ENCODE data around the gene LRRC36. TPM values are rescaled to one million over a fixed set of nuclear protein-coding genes. Genes with fewer than 3 reads are reported as not detected.
"Not testable (repeated sequence)": the region's sequence is repeated elsewhere in the genome, so short reads cannot be mapped to it uniquely, and the experiment has no call there.

Gene LRRC36
- polyA plus RNA-seq, 1 donor: 2.5 TPM

GRCh38 chr16:67345401-67345800 is 18.8 kb downstream of the LRRC36 start:
- Histone ChIP-seq H3K36me3 (ENCODE audit: control insufficient read depth, insufficient read depth, low read length) (no peaks in the 10 kb centered on the region), H3K4me1 (ENCODE audit: control insufficient read depth, insufficient read depth, low read length) (no peaks in the 10 kb centered on the region), H3K4me3 (ENCODE audit: low read length) (no peak overlapping the region), H3K27ac (ENCODE audit: low read length) (no peak overlapping the region), H3K27me3 (ENCODE audit: control insufficient read depth, insufficient read depth, low read length) (no peaks in the 10 kb centered on the region), H3K9me3 (ENCODE audit: control insufficient read depth, low read depth, low read length) (no peaks in the 10 kb centered on the region)
- WGBS (ENCODE audit: insufficient coverage, low lambda C conversion rate): no CpG with 5 or more reads among the region's 1 CpG
- DNase-seq: no peak

GRCh38 chr16:67346341-67346740 is 19.7 kb downstream of the LRRC36 start:
- H3K9me3 ChIP-seq (ENCODE audit: control insufficient read depth, low read depth, low read length): no peaks in the 10 kb centered on the region
- H3K36me3 ChIP-seq (ENCODE audit: control insufficient read depth, insufficient read depth, low read length): no peaks in the 10 kb centered on the region
- H3K27me3 ChIP-seq (ENCODE audit: control insufficient read depth, insufficient read depth, low read length): no peaks in the 10 kb centered on the region
- H3K4me3 ChIP-seq (ENCODE audit: low read length): no peak overlapping the region
- DNase-seq: no peak
- no peak overlapping the region for H3K27ac ChIP-seq (ENCODE audit: low read length)
- H3K4me1 ChIP-seq (ENCODE audit: control insufficient read depth, insufficient read depth, low read length): no peaks in the 10 kb centered on the region
- WGBS (ENCODE audit: insufficient coverage, low lambda C conversion rate): 100% methylated on average over 2 of the region's 3 CpGs

DNA sequence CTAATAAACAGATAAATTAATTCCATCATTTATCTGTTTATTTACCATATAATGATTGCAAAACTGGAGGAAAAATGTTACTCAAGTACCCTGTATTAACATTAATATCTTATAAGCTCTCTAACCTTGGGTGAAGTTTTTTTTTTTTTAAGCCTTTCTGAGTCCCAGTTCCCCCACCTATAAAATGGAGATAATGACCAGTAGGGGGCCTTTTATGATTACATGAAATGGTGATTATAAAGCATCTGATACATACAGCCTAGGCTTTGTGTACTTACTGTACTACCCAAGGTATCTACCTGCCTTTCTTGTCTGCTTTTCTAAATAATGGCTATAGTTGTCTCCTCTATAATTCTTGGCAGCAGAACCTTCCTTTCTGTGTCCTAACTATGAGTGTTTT is 22.6 kb downstream of the LRRC36 start:
- H3K27me3 ChIP-seq (ENCODE audit: control insufficient read depth, insufficient read depth, low read length): no peaks in the 10 kb centered on the region
- no peak overlapping the region for H3K27ac ChIP-seq (ENCODE audit: low read length)
- H3K4me1 ChIP-seq (ENCODE audit: control insufficient read depth, insufficient read depth, low read length): no peaks in the 10 kb centered on the region
- H3K4me3 ChIP-seq (ENCODE audit: low read length): no peak overlapping the region
- H3K9me3 ChIP-seq (ENCODE audit: control insufficient read depth, low read depth, low read length): no peaks in the 10 kb centered on the region
- no peaks in the 10 kb centered on the region for H3K36me3 ChIP-seq (ENCODE audit: control insufficient read depth, insufficient read depth, low read length)
- no peak for DNase-seq

- Histone ChIP-seq H3K27ac (ENCODE audit: low read length) (no peak overlapping the region), H3K27me3 (ENCODE audit: control insufficient read depth, insufficient read depth, low read length) (no peaks in the 10 kb centered on the region), H3K36me3 (ENCODE audit: control insufficient read depth, insufficient read depth, low read length) (no peaks in the 10 kb centered on the region), H3K9me3 (ENCODE audit: control insufficient read depth, low read depth, low read length) (no peaks in the 10 kb centered on the region), H3K4me1 (ENCODE audit: control insufficient read depth, insufficient read depth, low read length) (no peaks in the 10 kb centered on the region), H3K4me3 (ENCODE audit: low read length) (no peak overlapping the region)
- WGBS (ENCODE audit: insufficient coverage, low lambda C conversion rate): no CpG with 5 or more reads among the region's 1 CpG
- DNase-seq: no peak
Observed at GRCh38 chr16:67350324-67350723, 23.7 kb downstream of the LRRC36 start.

DNA sequence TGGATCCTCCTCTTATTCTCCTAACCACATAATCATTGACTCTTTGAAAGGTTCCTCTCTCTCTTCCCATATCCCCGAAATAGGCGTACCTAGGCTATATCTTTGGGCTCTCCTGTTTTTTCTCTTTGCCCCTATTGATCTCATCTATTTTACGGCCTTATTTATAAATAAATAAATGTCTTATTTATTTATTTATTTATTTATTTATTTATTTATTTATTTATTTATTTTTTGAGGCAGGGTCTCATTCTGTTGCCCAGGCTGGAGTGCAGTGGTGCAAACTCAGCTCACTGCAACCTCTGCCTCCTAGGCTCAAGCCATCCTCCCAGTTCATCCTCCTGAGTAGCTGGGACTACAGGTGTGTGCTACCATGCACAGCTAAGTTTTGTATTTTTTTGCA is 25.8 kb downstream of the LRRC36 start:
- 93% methylated on average over 3 of the region's 3 CpGs for WGBS (ENCODE audit: insufficient coverage, low lambda C conversion rate)
- H3K36me3 ChIP-seq (ENCODE audit: control insufficient read depth, insufficient read depth, low read length); H3K4me1 ChIP-seq (ENCODE audit: control insufficient read depth, insufficient read depth, low read length); H3K4me3 ChIP-seq (ENCODE audit: low read length); H3K9me3 ChIP-seq (ENCODE audit: control insufficient read depth, low read depth, low read length); H3K27me3 ChIP-seq (ENCODE audit: control insufficient read depth, insufficient read depth, low read length); DNase-seq; H3K27ac ChIP-seq (ENCODE audit: low read length): not testable (repeated sequence)

DNA sequence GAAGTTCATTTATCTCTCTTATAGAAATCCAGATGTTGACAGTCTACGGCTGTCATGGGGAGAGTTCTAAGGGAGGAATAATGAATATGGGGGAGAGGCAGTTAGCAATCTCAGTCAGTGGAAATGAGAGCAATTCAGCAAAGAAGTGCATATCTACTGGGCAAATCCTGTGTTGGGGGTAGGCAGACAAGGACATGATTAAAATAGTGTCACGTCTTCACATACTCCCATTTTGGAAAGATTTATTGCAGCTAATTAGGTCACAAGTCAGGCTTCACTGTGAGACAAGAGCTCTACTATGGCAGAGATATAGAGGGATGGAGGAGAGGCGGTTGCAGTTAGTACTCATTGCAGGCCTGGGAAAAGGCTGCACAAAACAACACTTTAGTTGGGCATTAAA is 29.8 kb downstream of the LRRC36 start:
- Histone ChIP-seq H3K4me1 (ENCODE audit: control insufficient read depth, insufficient read depth, low read length) (no peaks in the 10 kb centered on the region), H3K36me3 (ENCODE audit: control insufficient read depth, insufficient read depth, low read length) (no peaks in the 10 kb centered on the region), H3K27ac (ENCODE audit: low read length) (no peak overlapping the region), H3K27me3 (ENCODE audit: control insufficient read depth, insufficient read depth, low read length) (no peaks in the 10 kb centered on the region), H3K4me3 (ENCODE audit: low read length) (no peak overlapping the region), H3K9me3 (ENCODE audit: control insufficient read depth, low read depth, low read length) (no peaks in the 10 kb centered on the region)
- DNase-seq: peak in 1 of 2 donors; percentile 39
- no CpG with 5 or more reads among the region's 3 CpGs for WGBS (ENCODE audit: insufficient coverage, low lambda C conversion rate)

- no CpG with 5 or more reads among the region's 4 CpGs for WGBS (ENCODE audit: insufficient coverage, low lambda C conversion rate)
- Histone ChIP-seq H3K4me3 (ENCODE audit: low read length) (no peak overlapping the region), H3K9me3 (ENCODE audit: control insufficient read depth, low read depth, low read length) (no peaks in the 10 kb centered on the region), H3K36me3 (ENCODE audit: control insufficient read depth, insufficient read depth, low read length) (no peaks in the 10 kb centered on the region), H3K27me3 (ENCODE audit: control insufficient read depth, insufficient read depth, low read length) (no peaks in the 10 kb centered on the region), H3K27ac (ENCODE audit: low read length) (no peak overlapping the region), H3K4me1 (ENCODE audit: control insufficient read depth, insufficient read depth, low read length) (no peaks in the 10 kb centered on the region)
- no peak for DNase-seq
Observed at GRCh38 chr16:67357561-67357960, 30.9 kb downstream of the LRRC36 start.

DNA sequence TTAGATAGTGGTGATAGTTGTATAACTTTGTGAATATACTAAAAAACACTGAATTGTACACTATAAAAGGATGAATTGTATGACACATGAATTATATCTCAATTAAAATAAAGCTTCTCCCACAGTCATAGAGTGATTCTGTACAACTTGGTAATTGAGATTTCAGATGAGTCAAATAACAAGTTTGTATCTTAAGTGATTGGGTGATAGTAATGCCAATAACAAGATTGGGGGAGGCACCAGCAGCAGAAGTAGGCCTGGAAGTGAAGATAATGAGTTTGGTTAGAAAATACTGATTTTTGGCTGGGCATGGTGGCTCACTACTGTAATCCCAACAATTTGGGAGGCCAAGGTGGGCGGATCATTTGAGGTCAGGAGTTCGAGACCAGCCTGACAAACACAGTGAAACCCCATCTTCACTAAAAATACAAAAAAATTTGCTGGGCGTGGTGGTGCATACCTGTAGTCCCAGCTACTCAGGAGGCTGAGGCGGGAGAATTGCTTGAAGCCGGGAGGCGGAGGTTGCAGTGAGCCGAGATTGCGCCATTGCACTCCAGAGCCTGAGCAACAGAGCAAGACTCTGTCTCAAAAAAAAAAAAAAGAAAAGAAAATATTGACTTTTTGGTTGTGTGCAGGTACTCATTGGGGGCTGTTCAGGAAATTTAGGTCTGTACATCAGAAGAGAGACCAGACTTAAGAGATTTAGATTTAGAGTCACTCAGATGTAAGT is 33.1 kb downstream of the LRRC36 start:
- H3K27me3 ChIP-seq (ENCODE audit: control insufficient read depth, insufficient read depth, low read length); H3K27ac ChIP-seq (ENCODE audit: low read length); H3K9me3 ChIP-seq (ENCODE audit: control insufficient read depth, low read depth, low read length); DNase-seq; H3K4me3 ChIP-seq (ENCODE audit: low read length); H3K4me1 ChIP-seq (ENCODE audit: control insufficient read depth, insufficient read depth, low read length); H3K36me3 ChIP-seq (ENCODE audit: control insufficient read depth, insufficient read depth, low read length): not testable (repeated sequence)
- 100% methylated on average over 4 of the region's 8 CpGs for WGBS (ENCODE audit: insufficient coverage, low lambda C conversion rate)

DNA sequence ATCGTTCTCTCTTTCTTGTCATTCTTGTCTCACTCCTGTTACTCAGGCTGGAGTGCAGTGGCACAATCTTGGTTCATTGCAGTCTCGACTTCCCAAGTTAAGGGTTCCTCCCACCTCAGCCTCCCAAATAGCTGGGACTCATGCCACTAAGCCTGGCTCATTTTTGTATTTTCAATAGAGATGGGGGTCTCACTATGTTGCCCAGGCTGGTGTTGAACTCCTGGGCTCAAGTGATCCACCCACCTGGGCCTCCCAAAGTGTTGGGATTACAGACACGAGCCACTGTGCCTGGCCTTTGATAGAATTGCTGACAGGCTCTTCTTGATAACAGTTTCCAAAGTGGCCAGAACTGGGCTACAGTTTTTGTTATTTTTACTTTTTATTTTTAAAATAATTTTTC is 34.4 kb downstream of the LRRC36 start:
- Histone ChIP-seq H3K36me3 (ENCODE audit: control insufficient read depth, insufficient read depth, low read length) (no peaks in the 10 kb centered on the region), H3K9me3 (ENCODE audit: control insufficient read depth, low read depth, low read length) (no peaks in the 10 kb centered on the region), H3K27ac (ENCODE audit: low read length) (no peak overlapping the region), H3K4me1 (ENCODE audit: control insufficient read depth, insufficient read depth, low read length) (peaks cover 13% of the 10 kb centered on the region), H3K4me3 (ENCODE audit: low read length) (no peak overlapping the region), H3K27me3 (ENCODE audit: control insufficient read depth, insufficient read depth, low read length) (no peaks in the 10 kb centered on the region)
- no peak for DNase-seq
- 100% methylated on average over 1 of the region's 3 CpGs for WGBS (ENCODE audit: insufficient coverage, low lambda C conversion rate)

DNA sequence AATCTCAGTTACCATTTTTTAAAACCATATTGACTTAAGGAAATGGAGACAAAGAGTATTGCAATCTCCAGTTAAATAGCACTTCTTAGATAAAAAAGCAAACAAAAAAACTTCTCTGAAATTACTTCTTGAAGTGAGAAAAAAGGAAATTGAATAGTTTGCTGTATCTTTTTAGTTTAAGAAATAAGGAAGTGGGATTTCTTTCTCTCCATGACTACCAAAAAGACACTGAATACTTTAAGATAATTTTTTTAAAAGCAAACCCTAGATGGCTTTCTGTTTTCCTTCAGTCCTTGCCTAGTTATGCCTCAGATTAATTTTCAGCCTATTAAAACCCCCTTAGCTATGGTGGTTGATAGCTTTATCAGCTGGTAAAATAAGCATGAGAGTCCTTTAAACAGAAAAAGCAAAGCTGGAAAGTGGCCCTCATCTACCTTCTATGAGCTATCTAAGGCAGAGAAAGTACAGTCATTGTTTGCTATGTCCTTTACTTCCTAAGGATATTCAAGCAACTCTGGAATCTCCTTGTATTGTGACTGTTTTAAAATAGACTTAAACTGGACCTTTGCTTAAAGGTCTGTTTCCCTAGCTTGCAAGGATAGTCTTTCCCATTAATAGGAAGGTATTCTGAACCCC is 38.1 kb downstream of the LRRC36 start:
- Histone ChIP-seq H3K27ac (ENCODE audit: low read length) (peak overlapping the region; percentile 54), H3K36me3 (ENCODE audit: control insufficient read depth, insufficient read depth, low read length) (no peaks in the 10 kb centered on the region), H3K4me3 (ENCODE audit: low read length) (no peak overlapping the region), H3K27me3 (ENCODE audit: control insufficient read depth, insufficient read depth, low read length) (no peaks in the 10 kb centered on the region), H3K9me3 (ENCODE audit: control insufficient read depth, low read depth, low read length) (no peaks in the 10 kb centered on the region), H3K4me1 (ENCODE audit: control insufficient read depth, insufficient read depth, low read length) (peaks cover 13% of the 10 kb centered on the region)
- DNase-seq: peak in 1 of 2 donors; percentile 37

DNA sequence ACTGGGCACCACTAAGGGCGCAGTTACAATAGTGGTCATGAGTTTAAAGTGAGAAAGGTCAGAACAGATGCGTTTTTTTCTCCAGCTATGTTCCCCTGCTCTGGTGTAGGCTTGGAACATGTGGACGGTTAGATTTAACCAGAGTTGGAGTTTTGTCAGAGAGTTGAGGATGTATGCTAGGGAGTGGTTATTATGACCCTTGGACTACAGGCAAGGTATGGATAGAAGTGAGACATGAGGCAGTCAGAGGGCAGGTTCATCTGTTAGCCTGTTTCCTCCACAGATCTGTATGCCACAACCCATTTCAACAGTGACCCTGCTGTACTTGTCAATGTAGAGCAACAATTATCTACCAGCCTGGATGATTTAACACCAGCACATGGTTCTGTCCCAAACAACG is 44.0 kb downstream of the LRRC36 start:
- peak; percentile 76 to 89 for DNase-seq
- H3K9me3 ChIP-seq (ENCODE audit: control insufficient read depth, low read depth, low read length): no peaks in the 10 kb centered on the region
- no CpG with 5 or more reads among the region's 4 CpGs for WGBS (ENCODE audit: insufficient coverage, low lambda C conversion rate)
- peaks cover 12% of the 10 kb centered on the region for H3K4me1 ChIP-seq (ENCODE audit: control insufficient read depth, insufficient read depth, low read length)
- no peak overlapping the region for H3K4me3 ChIP-seq (ENCODE audit: low read length)
- H3K36me3 ChIP-seq (ENCODE audit: control insufficient read depth, insufficient read depth, low read length): no peaks in the 10 kb centered on the region
- no peaks in the 10 kb centered on the region for H3K27me3 ChIP-seq (ENCODE audit: control insufficient read depth, insufficient read depth, low read length)
- peak overlapping the region; percentile 52 for H3K27ac ChIP-seq (ENCODE audit: low read length)
